Kidney (tissue), 14 donors: ENCODE results near the gene XRRA1. TPM values are rescaled to one million over a fixed set of nuclear protein-coding genes. Genes with fewer than 3 reads are reported as not detected.
"Not testable (repeated sequence)": the region's sequence is repeated elsewhere in the genome, so short reads cannot be mapped to it uniquely, and the experiment has no call there.

Experiments used
- DNase-seq, 5 donors: peaks; one replicate each; pipeline ENCODE4 v3.0.0-alpha.2; 2013 to 2020
- FAIRE-seq: peaks from 2 replicates; lab custom pipeline; 2012; peaks lifted over from hg19 to GRCh38; lab: Jason Lieb, UNC
- H3K27ac ChIP-seq, 2 donors: one replicate each; pipeline ENCODE4 v1.7.0; 2013; ENCODE audit warnings: low read depth in 2 of 2, low read length in 2 of 2, inconsistent platforms in 1 of 2
- H3K27me3 ChIP-seq: one replicate; pipeline ENCODE4 v1.7.1; 2013; ENCODE audit warnings: low read length, inconsistent platforms; ENCODE audit not compliant: control insufficient read depth, insufficient read depth
- H3K36me3 ChIP-seq, 3 donors: one replicate each; pipeline versions ENCODE4 v1.7.0 to v1.7.1; 2013; ENCODE audit warnings: low read length in 3 of 3, control low read depth in 1 of 3, inconsistent platforms in 1 of 3; ENCODE audit not compliant: insufficient read depth in 3 of 3, control insufficient read depth in 2 of 3
- H3K4me1 ChIP-seq, 3 donors: one replicate each; pipeline versions ENCODE4 v1.7.0 to v1.7.1; 2013; ENCODE audit warnings: low read length in 3 of 3, inconsistent platforms in 1 of 3, low read depth in 1 of 3; ENCODE audit not compliant: control insufficient read depth in 2 of 3, insufficient read depth in 2 of 3
- H3K4me3 ChIP-seq, 3 donors: one replicate each; pipeline versions ENCODE4 v1.7.0 to v1.8.1; 2013; ENCODE audit warnings: low read length in 3 of 3, control low read depth in 1 of 3, inconsistent platforms in 1 of 3
- H3K9ac ChIP-seq, 3 donors: one replicate each; pipeline versions ENCODE4 v1.7.0 to v1.7.1; 2013; ENCODE audit warnings: low read length in 3 of 3, control low read depth in 1 of 3, inconsistent platforms in 1 of 3
- H3K9me3 ChIP-seq, 3 donors: one replicate each; pipeline versions ENCODE4 v1.7.0 to v1.7.1; 2013; ENCODE audit warnings: low read length in 3 of 3, control low read depth in 1 of 3, inconsistent platforms in 1 of 3; ENCODE audit not compliant: control insufficient read depth in 2 of 3, insufficient read depth in 1 of 3
- intact Hi-C: fragments of 100-400 bp; cut with DNase I; formaldehyde crosslinking; loops from one replicate; pipeline ENCODE4 v1.11.1; 2022
- polyA plus RNA-seq: library from polyadenylated mRNA; stranded (reverse); fragments of 350-450 nt; fragmentation: Illumina TruSeq; extraction: RNeasy Lipid Tissue Mini Kit (QIAGEN cat#74804); gene quantifications from one replicate; pipeline ENCODE4 v1.2.3, GENCODE V29; 2014; ENCODE audit warnings: low read depth, low replicate concordance; ENCODE audit not compliant: insufficient read depth
- total RNA-seq: library from RNA; stranded (reverse); fragmentation: NEBNext Ultra II Directional; extraction: Animal tissue kit (Norgen Biotek cat#: 25700); gene quantifications from one replicate; pipeline ENCODE4 v1.2.1, GENCODE V29; 2021
- TF ChIP-seq, protein P1 (sequence below): IDR thresholded peaks from 3 replicates; pipeline ENCODE4 v1.5.1; 2012; ENCODE audit warnings: mild to moderate bottlenecking, moderate library complexity, borderline replicate concordance; ENCODE audit not compliant: insufficient read depth; ENCODE audit errors: extremely low read depth
- donor health status: control.
- donor health status: control.
- donor health status: control.
- donor health status: control.
- donor health status: control.
- donor health status: DM: yes; HTN: yes; CAD: no.
- donor health status: Normal renal cell carcinoma (clear cell type).

Gene XRRA1
- total and polyA plus RNA-seq, 2 donors from 2014 or later, result 2.6 to 14.6 TPM

DNA sequence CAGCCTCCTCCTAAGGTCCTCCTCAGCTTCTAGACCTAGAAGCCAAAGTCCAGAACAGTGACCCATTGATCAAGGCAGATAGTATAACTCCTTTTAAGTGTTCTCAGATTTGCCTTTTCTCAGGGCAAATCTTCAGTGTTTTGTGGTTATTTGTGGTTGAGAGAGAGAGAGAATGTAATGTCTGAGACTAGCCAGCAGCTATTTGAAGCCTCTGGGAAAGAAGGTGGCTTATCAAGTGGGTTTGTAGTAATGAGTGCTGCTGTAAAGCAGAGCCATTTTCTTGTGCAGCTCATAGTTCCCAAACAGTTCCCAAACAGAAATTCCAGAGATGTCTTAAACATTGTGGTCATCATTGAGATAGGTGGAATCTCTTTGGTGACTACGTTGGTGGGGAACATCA lies 110.7 kb downstream of the XRRA1 start:
- Histone ChIP-seq H3K36me3 (peaks cover 4 to 36% (median 26%) of the 10 kb centered on the region in 3 donors), H3K27me3 (no peaks in the 10 kb centered on the region), H3K4me3 (no peak overlapping the region), H3K9me3 (no peaks in the 10 kb centered on the region), H3K9ac (no peak overlapping the region), H3K4me1 (no peaks in the 10 kb centered on the region), H3K27ac (no peak overlapping the region)
- DNase-seq (no peak), FAIRE-seq (no peak)
- TF ChIP-seq, protein P1, sequence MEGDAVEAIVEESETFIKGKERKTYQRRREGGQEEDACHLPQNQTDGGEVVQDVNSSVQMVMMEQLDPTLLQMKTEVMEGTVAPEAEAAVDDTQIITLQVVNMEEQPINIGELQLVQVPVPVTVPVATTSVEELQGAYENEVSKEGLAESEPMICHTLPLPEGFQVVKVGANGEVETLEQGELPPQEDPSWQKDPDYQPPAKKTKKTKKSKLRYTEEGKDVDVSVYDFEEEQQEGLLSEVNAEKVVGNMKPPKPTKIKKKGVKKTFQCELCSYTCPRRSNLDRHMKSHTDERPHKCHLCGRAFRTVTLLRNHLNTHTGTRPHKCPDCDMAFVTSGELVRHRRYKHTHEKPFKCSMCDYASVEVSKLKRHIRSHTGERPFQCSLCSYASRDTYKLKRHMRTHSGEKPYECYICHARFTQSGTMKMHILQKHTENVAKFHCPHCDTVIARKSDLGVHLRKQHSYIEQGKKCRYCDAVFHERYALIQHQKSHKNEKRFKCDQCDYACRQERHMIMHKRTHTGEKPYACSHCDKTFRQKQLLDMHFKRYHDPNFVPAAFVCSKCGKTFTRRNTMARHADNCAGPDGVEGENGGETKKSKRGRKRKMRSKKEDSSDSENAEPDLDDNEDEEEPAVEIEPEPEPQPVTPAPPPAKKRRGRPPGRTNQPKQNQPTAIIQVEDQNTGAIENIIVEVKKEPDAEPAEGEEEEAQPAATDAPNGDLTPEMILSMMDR, result no peak
- intact Hi-C loops, result no loop called here

DNA sequence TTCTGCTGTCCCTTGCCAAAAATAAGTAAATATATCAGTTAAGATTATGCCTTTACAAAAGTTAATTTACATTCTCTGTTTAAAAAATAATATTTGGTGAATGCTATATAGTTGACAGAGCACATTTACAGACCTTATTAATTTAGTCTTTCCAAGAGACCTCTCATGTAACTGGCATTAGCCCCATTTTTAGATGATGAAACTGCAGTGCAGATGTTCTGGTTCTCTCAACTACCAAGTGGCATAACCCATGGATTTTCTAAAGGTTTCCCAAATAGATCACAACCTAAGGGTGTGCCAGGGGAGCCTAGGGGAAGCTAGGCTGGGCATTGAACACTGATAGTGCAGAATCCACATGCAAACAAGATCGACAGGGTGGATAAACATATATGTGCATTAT lies 111.7 kb downstream of the XRRA1 start:
- Histone ChIP-seq H3K9me3 (no peaks in the 10 kb centered on the region), H3K27ac (no peak overlapping the region), H3K4me1 (no peaks in the 10 kb centered on the region), H3K36me3 (peaks cover 4 to 29% (median 20%) of the 10 kb centered on the region in 3 donors), H3K4me3 (no peak overlapping the region), H3K9ac (no peak overlapping the region), H3K27me3 (no peaks in the 10 kb centered on the region)
- intact Hi-C loops, result no loop called here
- TF ChIP-seq, protein P1, result no peak
- DNase-seq (no peak), FAIRE-seq (no peak)

DNA sequence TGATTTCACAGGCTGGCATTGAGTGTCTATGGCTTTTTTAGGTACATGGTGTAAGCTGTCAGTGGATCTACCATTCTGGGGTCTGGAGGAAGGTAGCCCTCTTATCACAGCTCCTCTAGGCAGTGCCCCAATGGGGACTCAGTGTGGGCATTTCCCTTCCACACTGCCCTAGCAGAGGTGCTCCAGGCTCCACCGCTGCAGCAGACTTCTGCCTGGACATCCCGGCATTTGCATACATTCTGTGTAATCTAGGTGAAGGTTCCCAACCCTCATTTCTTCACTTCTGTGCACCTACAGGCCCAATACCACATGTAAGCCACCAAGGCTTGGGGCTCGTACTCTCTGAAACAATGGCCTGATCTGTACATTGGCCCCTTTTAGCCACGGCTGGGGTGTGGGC lies 122.0 kb downstream of the XRRA1 start:
- Histone ChIP-seq H3K9ac (no peak overlapping the region), H3K27ac (no peak overlapping the region)
- FAIRE-seq, result no peak

DNA sequence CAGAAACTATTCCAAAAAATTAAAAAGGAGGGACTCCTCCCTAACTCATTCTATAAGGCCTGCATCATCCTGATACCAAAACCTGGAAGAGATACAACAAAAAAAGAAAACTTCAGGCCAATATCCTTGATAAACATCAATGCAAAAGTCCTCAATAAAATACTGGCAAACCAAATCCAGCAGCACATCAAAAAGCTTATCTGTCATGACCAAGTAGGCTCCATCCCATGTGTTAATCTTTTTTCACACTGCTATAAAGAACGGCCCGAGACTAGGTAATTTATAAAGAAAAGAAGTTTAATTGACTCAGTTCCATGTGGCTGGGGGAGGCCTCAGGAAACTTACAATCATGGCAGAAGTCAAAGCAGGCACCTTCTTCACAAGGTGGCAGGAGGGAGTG lies 123.3 kb downstream of the XRRA1 start:
- Histone ChIP-seq H3K9me3 (peaks cover 0 to 19% (median 3%) of the 10 kb centered on the region in 3 donors), H3K36me3 (peaks cover 3 to 19% (median 4%) of the 10 kb centered on the region in 3 donors)
- FAIRE-seq, H3K4me1 ChIP-seq, intact Hi-C loops, DNase-seq, H3K9ac ChIP-seq, H3K27me3 ChIP-seq, H3K27ac ChIP-seq, H3K4me3 ChIP-seq: not testable (repeated sequence)

More for the DNA sequence above, 122.0 kb downstream of the XRRA1 start:
- peaks cover 0 to 19% (median 3%) of the 10 kb centered on the region in 3 donors for H3K9me3 ChIP-seq
- H3K4me3 ChIP-seq, result no peak overlapping the region
- no peaks in the 10 kb centered on the region for H3K27me3 ChIP-seq
- TF ChIP-seq, protein P1, result no peak
- peaks cover 3 to 19% (median 4%) of the 10 kb centered on the region in 3 donors for H3K36me3 ChIP-seq
- no peaks in the 10 kb centered on the region for H3K4me1 ChIP-seq
- intact Hi-C loops, result no loop called here
- DNase-seq, result peak in 1 of 5 donors; percentile 9
